Measurements from ENCODE around the gene NXNL2.

Gene NXNL2

GRCh38 chr9:88533951-88534455 lies 975 bp upstream of the NXNL2 start:
- no peak for DNase-seq

- peak; percentile 22 for DNase-seq
Observed at GRCh38 chr9:88535226-88536022, 446 bp downstream of the NXNL2 start.

DNA sequence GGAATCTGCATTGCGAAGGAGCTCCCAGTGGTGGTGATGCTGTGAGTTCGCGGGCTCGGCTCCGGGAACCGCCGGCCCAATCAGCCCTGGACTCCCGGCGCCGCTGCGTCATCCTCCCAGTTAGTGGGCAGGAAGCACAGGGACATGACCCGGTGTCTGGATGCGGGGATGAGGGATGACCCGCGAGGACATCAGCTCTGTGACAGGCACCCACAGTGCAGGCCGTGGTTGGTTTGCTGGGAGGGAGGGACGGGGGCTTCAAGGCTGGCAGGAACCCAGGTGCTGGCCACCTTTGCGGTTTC lies 996 bp downstream of the NXNL2 start:
- DNase-seq, result no peak

DNA sequence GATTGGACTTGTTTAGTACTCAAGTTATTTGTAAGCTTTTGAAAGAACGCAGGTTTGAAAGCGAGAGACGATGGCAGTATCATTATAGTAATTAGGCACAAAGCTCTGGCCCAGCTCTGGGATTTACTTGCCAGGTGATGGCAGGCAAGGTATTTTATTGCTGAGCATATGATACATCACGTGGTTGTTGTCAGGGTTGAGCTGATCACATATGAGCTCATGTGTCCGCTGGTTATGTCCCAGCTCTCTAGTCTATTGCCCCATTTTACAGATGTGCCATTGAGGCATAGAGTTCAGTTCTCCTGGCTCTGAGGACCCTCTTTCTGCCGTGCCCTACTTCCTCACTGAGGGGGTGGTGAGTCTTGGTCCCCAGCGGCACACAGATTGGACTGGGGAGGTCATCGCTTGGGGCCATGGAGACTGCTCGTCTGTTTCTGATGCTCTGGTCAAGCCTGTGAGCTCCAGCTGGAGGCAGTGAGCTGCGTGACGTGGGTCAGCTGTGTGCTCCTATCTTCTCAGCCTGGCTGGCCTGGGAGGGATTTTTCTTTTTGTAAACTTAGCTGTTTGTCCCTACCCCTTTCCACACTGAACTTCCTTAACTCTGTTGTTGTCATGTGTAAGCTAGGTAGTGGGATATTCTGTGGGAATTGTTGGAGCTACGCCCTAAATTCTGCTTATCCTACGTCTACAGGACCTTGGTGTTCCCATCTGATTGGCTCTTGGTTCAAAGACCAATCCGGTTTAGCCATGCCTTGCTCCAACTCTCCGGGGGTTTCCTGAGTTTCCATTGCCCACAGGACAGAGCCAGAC lies 2.2 kb downstream of the NXNL2 start:
- no peak for DNase-seq

DNA sequence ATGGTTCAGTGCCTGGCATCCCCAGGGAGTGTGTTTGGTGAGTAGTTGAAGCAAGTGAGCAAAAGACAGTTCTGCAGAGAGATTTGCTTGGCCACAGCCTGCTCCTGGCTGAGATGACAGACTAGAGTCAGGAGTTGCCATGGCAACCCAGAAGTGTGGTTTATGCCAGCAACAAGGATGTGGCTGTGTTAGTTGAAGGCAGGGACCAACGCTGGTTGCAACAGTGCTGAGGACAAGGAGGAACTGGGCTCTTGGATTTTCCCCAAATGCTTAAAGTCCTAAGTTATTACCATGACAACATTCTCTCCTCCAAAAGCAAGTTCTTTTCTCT lies 2.7 kb downstream of the NXNL2 start:
- no peak for DNase-seq

DNA sequence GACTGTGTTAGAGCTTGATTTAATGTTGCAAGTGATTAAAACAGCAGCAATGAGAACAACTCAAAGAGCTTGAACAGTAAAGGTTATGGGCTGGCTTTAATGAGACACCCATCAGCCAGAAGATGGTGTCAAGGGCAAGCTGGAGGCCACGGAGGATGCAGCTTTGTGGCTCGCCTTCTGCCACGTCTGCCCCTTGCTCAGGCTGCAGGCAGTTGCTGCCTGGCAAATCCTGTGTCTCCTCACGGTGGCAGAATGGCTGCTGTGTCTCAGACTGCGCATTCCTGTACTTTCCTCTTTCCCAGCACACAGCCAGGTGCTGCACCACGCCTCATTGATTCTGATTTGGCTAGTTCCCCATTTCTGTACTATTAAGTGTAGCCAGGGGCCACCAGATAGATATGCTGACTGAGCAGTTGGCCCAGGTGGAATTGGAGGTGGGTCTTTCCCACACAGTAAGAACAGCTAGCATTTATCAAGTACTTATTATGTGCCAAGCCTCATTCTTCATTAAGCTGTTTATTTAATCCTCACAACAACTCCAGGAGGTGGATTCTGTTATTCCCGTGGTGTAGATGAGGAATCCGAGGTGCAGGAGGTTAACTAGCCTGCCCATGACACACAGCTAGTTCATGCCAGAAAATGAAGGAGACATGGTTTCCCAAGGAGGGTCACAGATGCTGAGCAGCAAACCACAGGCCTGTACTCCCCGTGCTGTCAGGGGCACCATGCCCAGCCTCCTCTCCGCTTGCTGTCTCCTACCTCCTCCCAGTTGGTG lies 3.5 kb downstream of the NXNL2 start:
- no peak for DNase-seq

DNA sequence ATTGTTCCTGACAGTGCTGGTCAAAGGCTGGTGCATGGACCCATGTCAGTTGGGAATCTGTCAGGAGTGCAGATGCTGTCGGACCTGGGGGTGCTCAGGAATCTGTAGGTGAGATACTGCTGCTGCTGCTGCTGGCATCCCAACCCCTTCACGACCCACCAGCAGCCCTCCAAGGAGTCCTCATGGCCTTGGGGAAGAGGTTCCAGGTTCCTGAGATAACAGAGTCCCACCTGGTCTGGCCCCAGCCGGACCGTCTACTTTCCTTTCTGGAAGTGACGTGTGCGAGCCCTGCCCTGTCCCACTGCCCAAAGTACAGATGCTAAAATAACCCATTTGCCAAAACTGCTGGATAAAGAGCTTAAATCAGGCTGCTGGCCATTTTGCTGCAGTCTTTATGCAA lies 4.3 kb downstream of the NXNL2 start:
- no peak for DNase-seq

GRCh38 chr9:88540251-88540763 lies 5.3 kb downstream of the NXNL2 start:
- DNase-seq, result no peak

GRCh38 chr9:88544245-88544644 lies 9.3 kb downstream of the NXNL2 start:
- no peak for DNase-seq

DNA sequence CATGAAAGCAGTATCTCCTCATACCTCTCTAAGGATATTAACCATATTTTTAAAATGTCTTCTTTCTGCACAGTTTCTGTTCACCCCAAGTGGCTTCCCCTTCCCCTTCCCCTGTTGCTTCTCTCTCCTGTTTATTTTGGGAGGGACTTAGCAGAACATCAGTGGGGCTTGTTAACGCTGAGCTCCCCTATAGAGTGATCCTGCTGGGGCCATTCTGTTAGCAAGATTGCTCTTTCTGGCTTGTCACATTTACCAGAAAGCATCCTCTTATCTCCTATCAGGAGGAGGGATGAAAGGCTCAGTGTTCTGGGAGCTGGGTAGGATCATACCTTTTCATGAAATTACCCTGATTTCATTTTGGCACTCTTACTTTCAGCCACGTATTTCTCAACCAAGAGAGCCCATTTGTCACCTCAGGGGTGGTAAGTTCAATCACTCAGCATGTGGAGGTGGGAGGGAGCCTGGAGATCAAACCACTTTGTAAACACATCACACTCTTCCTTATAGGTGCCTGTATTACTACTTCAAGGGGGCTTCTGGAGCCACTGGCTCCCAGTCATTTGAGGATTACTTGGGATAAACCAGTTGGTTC lies 16.7 kb downstream of the NXNL2 start:
- no peak for DNase-seq

DNA sequence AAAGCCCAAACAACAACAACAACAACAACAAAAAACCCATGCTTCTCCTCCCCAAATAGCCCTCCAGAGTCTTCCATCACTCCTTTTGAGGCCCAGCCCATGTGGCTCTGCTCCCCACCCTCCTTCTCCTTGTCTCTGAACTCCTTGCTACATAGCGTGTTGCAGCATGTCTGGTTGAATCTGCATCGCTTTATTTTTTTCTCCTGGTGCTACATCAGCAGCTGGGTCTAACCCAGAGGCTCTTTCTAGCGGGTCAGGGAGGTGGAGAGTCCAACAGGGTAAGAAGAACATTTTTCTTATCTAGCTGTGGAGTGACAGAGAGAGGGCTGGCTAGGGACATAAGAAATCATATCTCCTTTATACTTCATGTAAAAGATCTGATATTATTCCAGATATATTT lies 18.4 kb downstream of the NXNL2 start:
- DNase-seq, result no peak

GRCh38 chr9:88555268-88555980 lies 20.4 kb downstream of the NXNL2 start:
- no peak for DNase-seq

DNA sequence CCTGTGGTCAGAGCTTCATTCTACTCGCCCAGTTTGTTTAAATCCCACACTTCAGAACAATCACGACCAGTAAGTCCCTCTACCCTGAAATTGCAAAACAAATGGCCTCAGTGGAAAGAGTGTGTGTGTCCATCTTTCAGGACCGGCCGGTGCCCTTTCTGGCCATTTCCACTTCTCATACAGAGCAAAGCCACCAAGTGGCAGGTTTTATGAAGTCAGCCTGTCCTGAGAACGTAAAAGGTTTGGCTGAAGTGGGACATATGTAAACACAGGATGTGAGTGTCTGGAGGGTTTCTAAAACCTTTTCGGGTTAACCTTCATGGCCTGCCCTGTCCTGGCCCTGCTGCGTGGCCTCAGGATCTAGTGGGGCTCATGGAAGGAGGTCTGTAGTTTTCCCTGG lies 24.7 kb downstream of the NXNL2 start:
- DNase-seq, result no peak

DNA sequence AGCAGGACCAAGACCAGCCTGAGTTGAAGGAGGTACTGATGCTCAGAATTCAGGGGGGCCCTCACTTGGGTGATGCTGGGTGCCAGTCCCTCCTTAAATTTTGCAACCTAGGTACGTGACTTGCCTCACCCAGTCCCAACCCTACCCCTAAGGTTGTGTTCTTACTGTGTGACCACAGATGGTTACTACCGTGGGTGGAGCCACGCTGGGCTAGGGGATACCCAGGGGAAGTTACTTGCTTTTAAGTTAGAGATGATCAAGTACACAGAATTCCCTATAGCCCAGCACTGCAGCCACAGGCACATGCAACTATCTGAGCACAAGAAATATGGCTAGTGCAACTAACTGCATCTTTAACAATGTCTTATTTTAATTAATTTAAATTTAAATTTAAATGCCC lies 32.9 kb downstream of the NXNL2 start:
- no peak for DNase-seq

- DNase-seq, result no peak
Observed at GRCh38 chr9:88571419-88571818, 36.4 kb downstream of the NXNL2 start.

DNA sequence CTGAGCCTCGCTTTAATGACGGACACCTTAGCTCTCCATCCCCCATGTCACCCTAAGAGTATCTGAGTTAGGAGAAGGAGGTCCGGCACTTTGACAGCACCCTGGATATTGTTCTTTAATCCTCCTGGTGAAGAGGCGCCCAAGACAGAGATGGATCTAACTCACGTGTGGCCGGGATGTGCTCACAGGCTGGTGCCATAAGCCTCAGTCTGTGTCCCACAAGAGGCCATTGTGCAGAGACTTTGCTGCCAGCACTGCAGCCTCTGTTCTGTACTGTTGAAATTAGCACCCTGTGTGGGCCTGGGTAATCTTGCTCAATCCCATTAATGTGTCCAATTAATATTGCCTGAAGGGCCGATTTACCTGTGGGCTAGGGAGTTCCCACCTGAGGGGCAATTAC lies 37.7 kb downstream of the NXNL2 start:
- DNase-seq, result no peak

GRCh38 chr9:88574953-88575352 lies 40.0 kb downstream of the NXNL2 start:
- no peak for DNase-seq

DNA sequence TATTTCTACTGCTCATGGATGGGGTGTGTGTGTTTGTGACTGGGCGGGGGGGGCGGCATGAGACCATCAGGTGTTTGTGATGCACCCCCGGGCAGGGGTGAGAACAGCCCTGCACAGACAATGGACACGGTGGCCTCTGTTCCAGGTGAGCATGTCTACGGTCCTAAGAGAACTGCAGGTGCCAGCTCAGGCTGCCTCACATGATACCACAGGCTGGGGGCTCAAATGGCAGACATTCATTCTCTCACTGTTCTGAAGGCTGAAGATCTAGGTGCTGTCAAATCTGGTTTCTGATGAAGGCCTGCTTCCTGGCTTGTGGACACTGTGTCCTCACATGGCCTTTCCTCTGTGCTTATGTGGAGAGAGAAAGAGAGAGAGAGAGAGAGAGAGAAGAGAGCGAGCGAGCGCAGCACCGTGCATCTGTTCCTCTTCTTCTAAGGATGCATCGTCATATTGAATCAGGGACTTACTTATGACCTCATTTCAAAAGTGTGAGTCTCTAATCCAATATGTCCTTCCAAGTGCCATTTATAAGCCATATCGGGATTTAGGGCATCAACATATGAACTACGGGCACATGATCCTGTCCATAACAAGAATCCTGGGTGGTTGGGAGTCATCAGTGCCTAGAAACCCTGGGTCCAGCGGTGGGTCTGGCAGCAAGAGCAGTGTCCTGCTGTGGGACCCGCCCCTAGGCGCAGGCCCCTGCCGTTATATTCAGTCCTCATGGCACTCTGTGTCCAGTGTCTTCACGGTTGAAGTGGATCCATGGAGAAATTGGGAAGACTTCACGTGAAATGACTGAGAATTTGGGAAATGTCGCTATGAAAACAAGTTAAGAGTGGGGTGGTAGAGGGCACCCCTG lies 42.5 kb downstream of the NXNL2 start:
- no peak for DNase-seq

DNA sequence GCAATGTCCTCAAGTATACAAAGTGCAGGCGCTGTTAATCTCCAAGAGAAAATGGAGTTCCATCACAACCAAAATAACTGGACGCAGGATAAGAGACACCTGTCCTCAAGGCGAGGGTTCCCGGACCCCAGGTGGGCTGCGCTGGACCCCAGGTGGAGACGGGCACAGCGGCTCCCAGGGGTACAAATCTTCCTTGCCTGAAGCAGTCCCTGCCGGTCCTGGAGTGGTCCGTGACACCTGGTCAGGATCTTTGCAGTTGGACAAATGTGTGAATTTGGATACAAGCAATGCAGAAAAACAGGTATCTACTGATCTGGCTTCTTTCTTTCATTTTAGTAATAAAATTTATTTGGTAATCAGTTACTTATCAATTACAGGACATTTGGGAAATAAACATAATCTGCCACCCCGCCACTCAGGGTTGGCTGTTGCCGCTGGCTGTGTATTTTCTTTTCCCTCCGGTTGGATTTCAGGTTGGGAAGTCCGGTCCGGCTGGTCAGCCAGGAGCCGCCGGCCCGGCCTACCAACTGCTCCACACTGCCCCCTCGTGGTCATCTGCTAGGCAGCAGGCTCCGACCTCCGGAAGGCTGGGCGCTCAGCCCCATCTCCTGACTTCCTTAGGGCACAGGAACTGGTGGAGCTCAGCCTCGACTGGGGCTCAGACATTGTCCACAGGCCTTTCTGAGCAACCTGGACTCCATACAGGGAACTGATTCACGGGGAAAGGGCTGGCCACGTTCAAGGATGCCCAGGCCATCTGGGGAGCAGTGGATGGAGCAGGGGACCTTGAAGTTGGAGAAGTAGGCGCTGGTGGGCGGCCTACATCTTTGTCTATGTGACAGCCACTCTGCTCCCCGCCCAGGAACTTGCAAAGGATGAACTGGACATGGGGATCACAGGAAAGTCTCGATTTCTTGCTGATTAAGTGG lies 43.4 kb downstream of the NXNL2 start:
- peak; percentile 54 for DNase-seq

- no peak for DNase-seq
Observed at GRCh38 chr9:88579050-88579715, 44.2 kb downstream of the NXNL2 start.
